PFSK-1 (cell line): ENCODE measurements around the gene NDUFS7.

Experiments used
- POLR2AphosphoS5 ChIP-seq: IDR thresholded peaks from 2 replicates; pipeline ENCODE4 v1.6.1; 2012; ENCODE audit warnings: low read depth, mild to moderate bottlenecking, control low read depth, low read length, moderate library complexity
- SIN3A ChIP-seq: IDR thresholded peaks from 2 replicates; pipeline ENCODE4 v1.6.1; 2012; ENCODE audit warnings: mild to moderate bottlenecking, low read length, moderate library complexity, borderline replicate concordance; ENCODE audit not compliant: insufficient read depth

DNA sequence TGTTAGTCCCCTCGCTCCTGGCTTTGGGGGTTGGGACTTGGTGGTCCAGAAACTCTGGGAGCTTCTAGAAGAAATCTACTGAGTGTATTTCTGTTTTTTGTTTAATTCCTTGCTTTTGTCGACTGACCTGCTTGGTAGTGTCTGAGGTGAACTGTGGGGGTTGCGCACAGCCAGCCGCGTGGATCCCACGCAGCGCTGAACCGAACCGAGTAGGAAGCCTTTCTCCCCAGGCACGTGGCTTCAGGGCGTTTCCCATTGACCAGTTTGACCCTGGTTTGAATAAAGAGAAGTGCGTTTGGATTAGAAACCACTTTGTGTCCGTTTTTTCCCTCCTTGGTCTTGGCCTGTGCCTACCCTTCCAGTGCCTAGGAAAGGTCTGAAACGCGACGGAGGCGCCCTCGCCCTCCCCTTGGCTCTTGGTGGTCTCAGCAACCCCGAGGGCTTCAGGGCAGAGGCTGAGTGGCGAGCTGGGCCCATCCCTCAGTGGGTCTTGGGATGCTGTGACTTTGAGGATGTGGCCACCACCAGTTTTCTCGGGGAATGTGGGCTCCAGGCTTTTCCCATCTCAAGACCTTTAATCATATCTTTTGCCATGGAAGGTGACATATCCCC, 51.8 kb downstream of the NDUFS7 start:
- TF ChIP-seq POLR2AphosphoS5 (no peak), SIN3A (no peak)
